AG10803 (cell line): ENCODE data around the gene S100A1.

ENCODE experiments used
- DNase-seq: peaks from one replicate; pipeline ENCODE4 v3.0.0; 2010; ENCODE audit warnings: low read depth
- H3K4me3 ChIP-seq: 2 replicates; pipeline ENCODE4 v1.5.1; 2011; ENCODE audit warnings: mild to moderate bottlenecking, low read length, control low read depth
- CTCF ChIP-seq: conservative IDR thresholded peaks from 2 replicates; pipeline ENCODE4 v1.5.1; 2011; ENCODE audit warnings: mild to moderate bottlenecking, low read length, control low read depth, inconsistent platforms

S100A1 gene

GRCh38 chr1:153646672-153647345 lies 18.6 kb downstream of the S100A1 start:
- H3K4me3 ChIP-seq, result no peak overlapping the region
- DNase-seq, result no peak
- TF ChIP-seq CTCF, result no peak

DNA sequence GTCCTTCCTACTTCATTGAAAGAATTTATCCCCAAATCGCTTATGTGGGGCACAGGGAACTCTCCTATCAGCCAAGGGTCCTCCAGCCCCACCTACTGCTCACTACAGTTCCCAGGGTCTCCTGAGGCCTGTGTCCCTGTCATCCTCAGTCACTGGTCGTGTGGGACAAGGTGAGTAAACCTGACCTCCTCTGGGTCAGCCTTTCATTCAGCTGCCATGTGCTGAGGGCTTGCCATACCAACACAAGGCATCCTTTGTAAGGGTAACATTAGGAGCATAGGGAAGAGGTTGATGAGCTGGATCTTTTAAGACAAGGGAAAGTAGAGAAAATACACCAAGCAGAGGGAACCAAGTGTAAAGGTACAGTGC lies 19.1 kb downstream of the S100A1 start:
- H3K4me3 ChIP-seq, result no peak overlapping the region
- DNase-seq, result no peak
- TF ChIP-seq CTCF, result no peak

DNA sequence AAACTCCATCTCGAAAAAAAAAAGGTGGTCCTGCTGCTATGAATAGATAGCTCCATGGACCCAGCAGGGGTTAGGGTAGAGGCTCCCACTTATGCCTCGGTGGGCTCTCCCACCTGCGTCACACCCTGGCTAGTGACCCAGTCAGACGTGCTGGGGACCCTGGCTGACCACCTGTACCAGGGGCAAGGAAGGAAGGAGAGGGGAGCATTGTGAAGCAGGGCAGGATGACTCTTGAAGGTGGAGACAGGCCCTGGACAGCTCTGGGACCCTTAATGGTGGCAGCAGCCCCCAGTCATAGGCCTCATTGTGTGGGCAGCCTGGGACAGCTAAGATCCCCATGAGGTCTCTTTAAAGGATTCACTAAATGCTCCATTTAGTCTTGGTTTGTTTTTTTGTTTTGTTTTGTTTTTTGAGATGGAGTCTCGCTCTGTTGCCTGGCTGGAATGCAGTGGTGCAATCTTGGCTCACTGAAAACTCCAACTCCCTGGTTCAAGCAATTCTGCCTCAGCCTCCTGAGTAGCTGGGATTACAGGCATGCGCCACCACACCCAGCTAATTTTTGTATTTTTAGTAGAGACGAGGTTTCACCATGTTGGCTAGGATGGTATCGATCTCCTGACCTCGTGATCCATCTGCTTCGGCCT lies 19.9 kb downstream of the S100A1 start:
- no peak for TF ChIP-seq CTCF
- no peak for DNase-seq
- no peak overlapping the region for H3K4me3 ChIP-seq

GRCh38 chr1:153649137-153649862 lies 21.1 kb downstream of the S100A1 start:
- no peak for DNase-seq
- TF ChIP-seq CTCF, result no peak
- H3K4me3 ChIP-seq, result no peak overlapping the region

GRCh38 chr1:153649863-153650235 lies 21.6 kb downstream of the S100A1 start:
- no peak for DNase-seq
- no peak overlapping the region for H3K4me3 ChIP-seq
- TF ChIP-seq CTCF, result no peak

DNA sequence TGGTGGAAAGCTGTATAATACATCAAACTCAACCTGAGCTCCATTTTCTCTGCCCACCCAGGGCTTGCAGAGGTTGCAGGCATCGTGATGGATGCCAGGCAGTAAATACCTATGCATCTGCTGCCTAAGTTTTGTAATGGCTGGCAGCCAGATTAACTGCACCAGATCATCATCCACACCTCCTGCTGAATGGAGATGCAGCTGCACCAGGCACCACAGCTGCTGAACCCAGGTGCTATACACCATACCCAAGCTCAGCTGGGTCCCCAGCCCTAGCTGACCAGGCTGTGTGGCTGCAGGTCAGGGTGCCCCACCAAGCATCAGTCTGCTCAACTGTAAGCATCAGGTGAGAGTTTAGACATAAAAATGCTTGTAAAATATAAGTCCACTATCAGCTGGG lies 23.5 kb downstream of the S100A1 start:
- DNase-seq, result no peak
- H3K4me3 ChIP-seq, result no peak overlapping the region
- no peak for TF ChIP-seq CTCF
